Mesodermal cell (in vitro differentiated cells): Measurements from ENCODE around the gene TMEM132A.
A peak's percentile ranks its signal among the peaks of the same experiment; 100 is the strongest.

Experiments
- H3K27ac ChIP-seq: 2 replicates; pipeline ENCODE4 v1.7.0; 2013; ENCODE audit warnings: mild to moderate bottlenecking, low read depth, low read length, moderate library complexity; ENCODE audit not compliant: severe bottlenecking
- H3K36me3 ChIP-seq: 2 replicates; pipeline ENCODE4 v1.7.1; 2013; ENCODE audit warnings: mild to moderate bottlenecking, low read length, moderate library complexity; ENCODE audit not compliant: control insufficient read depth, insufficient read depth
- H3K4me1 ChIP-seq: one replicate; pipeline ENCODE4 v1.7.1; 2013; ENCODE audit warnings: mild to moderate bottlenecking, low read length; ENCODE audit not compliant: insufficient read depth, control insufficient read depth, poor library complexity, severe bottlenecking
- H3K4me3 ChIP-seq: 2 replicates; pipeline ENCODE4 v1.7.0; 2013; ENCODE audit warnings: low read length, control low read depth, mild to moderate bottlenecking; ENCODE audit not compliant: insufficient read depth, poor library complexity, severe bottlenecking; ENCODE audit errors: extremely low read depth
- H3K9me3 ChIP-seq: 2 replicates; pipeline ENCODE4 v1.7.1; 2013; ENCODE audit warnings: mild to moderate bottlenecking, low read length, moderate library complexity; ENCODE audit not compliant: control insufficient read depth
- WGBS, 2 experiments: methylation state at CpG; one replicate each; pipeline ENCODE4 v1.1.5; 2013; ENCODE audit warnings: missing lambda C conversion rate in 2 of 2; ENCODE audit not compliant: insufficient coverage in 2 of 2; 5-methylcytosine and 5-hydroxymethylcytosine counted together

Gene TMEM132A

DNA sequence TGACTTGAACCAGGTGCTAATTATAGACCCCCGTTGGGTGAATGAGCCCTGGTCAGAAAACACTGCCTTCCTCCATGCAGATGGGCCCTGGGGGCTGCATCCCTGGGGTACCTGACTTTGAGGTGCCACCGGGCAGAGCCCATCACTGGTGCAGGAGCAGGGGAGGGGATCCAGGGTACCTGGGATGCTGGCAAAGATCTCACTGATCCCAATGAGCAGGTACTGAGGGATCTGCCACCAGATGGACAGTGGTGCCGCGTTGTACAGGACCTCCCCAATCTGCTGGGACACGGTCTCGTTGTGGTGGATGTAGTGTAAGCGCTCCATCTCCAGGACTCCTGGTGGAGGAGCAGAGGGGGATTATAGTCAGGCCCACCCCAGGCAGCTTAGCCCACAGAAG lies 15.0 kb downstream of the TMEM132A start:
- Histone ChIP-seq H3K4me1 (no peaks in the 10 kb centered on the region), H3K4me3 (no peak overlapping the region), H3K36me3 (peaks cover 16% of the 10 kb centered on the region), H3K9me3 (no peaks in the 10 kb centered on the region), H3K27ac (no peak overlapping the region)
- 96 to 98% methylated on average over 7 of the region's 7 CpGs for WGBS, 2 experiments

DNA sequence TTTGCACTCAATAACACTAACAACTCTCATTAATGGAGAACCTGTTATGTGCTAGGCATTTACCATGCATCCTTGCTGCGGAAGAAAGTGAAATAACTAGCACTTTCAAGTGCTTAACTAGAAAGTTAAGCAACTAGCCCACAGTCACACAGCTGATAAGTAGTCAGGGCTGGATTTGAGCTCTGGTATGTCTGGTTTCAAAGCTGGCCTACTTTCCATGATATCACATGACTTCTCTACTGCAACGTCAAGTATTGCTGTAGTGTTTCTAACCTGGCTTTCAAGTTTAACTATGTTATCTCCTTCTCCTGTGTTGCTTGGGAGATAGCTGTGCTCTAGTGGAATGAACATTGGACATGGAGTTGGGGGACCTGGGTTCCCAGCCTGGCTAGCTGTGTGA lies 15.6 kb downstream of the TMEM132A start:
- Histone ChIP-seq H3K36me3 (peaks cover 11% of the 10 kb centered on the region), H3K4me1 (no peaks in the 10 kb centered on the region), H3K27ac (no peak overlapping the region), H3K4me3 (no peak overlapping the region), H3K9me3 (no peaks in the 10 kb centered on the region)
- 100% methylated on average over 1 of the region's 2 CpGs for WGBS, 2 experiments

DNA sequence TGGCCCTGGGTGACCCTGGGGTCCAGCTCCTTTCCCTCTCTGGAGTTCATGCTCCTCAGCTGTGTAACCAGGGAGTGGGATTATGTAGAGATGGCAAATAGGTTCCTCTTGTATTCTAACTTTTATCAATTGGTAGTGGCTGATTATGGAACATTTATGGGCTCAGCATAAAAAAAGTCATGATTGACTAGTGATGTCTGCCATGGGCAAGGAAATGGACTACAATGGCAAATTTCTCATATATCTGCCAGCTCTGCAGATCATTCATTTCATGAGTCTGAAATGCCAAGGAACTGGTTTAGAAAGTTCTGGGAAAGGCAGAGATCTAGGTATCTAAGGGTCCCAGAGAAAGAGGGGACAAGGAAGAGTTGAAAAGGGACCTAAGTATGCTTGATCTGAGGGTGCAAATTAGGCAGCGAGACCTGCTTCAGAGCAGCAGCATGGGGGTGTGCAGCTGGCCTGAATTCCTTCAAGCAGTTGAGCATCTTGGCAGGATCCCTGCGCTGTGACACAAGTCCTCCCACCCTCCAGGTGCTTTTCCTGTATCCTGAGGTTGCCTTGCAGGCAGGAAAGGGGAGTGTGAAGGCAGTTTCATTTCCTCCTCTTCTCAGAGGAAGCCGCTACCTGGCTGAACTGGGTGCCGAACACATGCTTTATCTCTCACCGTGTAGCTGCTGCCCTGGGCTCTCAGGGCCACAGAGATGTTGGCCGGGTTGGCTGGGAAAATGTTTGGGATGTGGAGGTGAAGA lies 17.3 kb downstream of the TMEM132A start:
- H3K27ac ChIP-seq, result no peak overlapping the region
- no peaks in the 10 kb centered on the region for H3K9me3 ChIP-seq
- H3K4me1 ChIP-seq, result no peaks in the 10 kb centered on the region
- 93 to 98% methylated on average over 2 to 5 of the region's 6 CpGs for WGBS, 2 experiments
- H3K36me3 ChIP-seq, result peaks cover 4% of the 10 kb centered on the region
- H3K4me3 ChIP-seq, result no peak overlapping the region

DNA sequence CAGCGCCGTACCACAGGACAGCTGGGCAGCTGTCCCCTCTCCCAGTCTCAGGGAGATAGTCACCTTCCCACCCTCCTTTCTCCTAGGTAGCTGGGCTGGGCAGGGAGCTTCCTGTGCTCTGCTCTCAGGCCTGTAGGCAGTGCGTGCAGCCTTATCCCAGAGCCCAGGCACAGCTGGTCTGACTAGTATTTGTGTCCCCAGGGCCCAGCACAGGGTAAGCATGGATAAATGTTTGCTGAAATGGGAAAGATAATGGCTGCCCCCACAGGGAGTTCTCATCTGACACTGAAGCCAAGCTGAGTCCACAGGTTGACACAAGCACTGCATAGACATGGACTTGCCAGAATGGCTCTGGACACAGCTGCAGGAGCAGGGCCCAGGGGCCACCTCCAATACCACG lies 18.0 kb downstream of the TMEM132A start:
- no peaks in the 10 kb centered on the region for H3K9me3 ChIP-seq
- no peak overlapping the region for H3K4me3 ChIP-seq
- H3K4me1 ChIP-seq, result no peaks in the 10 kb centered on the region
- no peaks in the 10 kb centered on the region for H3K36me3 ChIP-seq
- no peak overlapping the region for H3K27ac ChIP-seq
- 81 to 88% methylated on average over 3 to 4 of the region's 4 CpGs for WGBS, 2 experiments

DNA sequence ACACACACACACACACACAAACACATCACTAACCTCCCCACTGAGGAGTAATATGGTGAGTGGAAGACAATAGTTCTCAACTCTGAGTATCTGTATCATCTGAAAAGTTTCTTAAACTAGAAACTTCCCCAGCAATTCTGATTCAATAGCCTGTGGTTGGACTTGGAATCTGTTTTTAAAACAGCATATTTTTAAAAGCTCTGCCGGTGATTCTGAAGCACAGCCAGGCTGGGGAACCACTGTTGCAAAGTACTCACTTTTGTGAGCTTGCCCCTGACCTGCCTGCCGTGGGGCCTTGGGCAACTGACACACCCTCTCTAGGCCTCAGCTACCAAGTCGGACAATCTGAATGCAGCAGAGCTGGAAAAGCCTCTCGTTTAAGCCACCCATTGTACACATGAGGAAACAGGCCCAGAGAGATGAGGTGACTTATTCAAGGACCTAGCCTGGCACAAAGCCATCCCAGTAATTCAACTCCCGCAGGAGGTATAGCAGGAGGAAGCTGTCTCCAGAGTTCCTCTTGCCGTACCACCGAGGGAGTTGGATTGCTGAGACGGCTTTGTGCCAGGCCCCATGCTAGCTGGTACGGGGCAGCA lies 18.8 kb downstream of the TMEM132A start:
- H3K4me3 ChIP-seq, result no peak overlapping the region
- H3K4me1 ChIP-seq, result no peaks in the 10 kb centered on the region
- no peaks in the 10 kb centered on the region for H3K36me3 ChIP-seq
- H3K9me3 ChIP-seq, result no peaks in the 10 kb centered on the region
- 92% methylated on average over 5 to 7 of the region's 9 CpGs for WGBS, 2 experiments
- H3K27ac ChIP-seq, result no peak overlapping the region

DNA sequence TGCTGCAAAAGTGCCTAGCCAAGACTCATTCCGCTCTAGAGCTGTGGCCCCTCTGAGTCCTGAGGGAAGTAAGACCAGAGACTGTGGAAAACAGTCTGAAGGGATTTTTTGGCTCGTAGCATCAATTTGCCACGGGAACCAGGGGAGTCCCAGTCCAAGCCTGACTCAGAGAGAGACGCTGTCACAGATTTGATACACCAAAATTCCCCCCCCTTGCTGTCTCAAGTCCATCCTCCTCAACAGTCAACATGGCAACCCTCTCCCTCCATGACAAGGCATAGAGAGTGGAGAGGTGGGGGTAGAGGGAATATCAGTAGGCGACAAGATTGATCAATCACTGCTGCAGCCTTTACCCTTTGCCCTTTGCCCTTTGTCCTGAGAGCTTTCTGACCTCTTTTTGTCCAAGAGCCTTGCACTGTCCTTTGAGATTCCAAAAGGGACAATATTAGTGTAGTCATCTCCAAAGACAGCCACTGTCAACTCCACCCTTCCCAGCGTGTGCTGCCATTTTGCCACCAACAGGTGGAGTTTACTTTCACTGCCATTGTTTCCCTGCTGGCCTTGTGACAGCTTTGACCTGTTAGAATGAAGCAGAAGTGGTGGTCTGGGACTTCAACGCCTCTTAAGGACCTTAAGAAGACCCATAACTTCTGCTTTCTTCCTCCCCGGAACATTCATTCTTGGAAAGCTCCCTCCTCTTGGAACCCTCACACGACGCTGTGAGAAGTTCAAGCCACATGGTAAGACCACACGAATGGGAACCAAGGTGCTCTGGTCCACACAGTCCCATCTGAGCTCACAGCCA lies 20.4 kb downstream of the TMEM132A start:
- Histone ChIP-seq H3K36me3 (no peaks in the 10 kb centered on the region), H3K9me3 (no peaks in the 10 kb centered on the region), H3K4me1 (no peaks in the 10 kb centered on the region), H3K27ac (no peak overlapping the region), H3K4me3 (no peak overlapping the region)
- 74 to 91% methylated on average over 4 to 10 of the region's 11 CpGs for WGBS, 2 experiments

DNA sequence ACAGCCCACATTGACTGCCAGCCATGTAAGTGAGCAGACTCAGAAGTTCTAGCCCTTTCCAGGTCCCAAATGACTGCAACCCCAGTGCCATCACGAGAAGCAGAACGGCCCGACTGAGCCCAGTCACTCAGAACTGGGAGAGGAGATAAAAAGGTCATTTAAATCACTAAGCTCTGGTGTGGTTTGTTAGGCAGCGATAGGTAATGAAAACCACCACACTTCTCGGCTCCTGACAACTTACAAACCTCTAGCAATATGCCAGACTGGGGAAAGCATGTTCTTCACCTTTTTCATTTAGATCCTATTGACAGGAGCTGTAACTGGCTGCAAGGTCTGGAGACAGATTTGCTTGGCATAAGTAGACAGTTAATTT lies 21.0 kb downstream of the TMEM132A start:
- no peak overlapping the region for H3K27ac ChIP-seq
- no peaks in the 10 kb centered on the region for H3K9me3 ChIP-seq
- 100% methylated on average over 3 of the region's 5 CpGs; no CpG with 5 or more reads in 1 of the 2 experiments for WGBS, 2 experiments
- no peak overlapping the region for H3K4me3 ChIP-seq
- H3K36me3 ChIP-seq, result no peaks in the 10 kb centered on the region
- H3K4me1 ChIP-seq, result no peaks in the 10 kb centered on the region

DNA sequence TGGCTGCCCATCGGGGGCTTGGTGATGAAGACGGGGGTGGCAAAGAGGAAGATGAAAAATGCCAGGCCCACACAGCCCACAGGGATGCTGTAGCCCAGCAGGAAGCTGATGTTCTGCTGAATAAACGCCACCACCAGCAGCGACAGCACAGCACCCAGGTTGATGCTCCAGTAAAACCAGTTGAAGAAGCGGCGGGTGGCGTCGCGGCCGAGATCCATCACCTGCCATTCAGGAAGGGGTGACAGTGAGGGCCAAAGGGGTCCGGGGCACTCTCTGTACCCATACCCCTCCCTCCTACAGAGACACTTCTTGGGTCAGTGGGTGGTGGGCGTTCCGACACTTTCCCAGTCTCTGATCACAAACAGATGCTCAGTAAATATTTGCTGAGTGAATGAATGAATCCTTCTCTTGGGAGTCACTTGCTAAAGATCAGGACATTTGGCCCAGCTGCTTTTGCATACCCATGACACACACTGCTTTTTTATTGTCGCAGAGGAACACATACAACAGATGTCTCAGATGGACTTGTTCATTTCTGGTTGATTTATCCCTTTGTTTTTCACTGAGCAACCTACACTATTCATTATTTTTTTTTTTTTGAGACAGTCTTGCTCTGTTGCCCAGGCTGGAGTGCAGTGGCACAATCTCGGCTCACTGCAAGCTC lies 22.5 kb downstream of the TMEM132A start:
- 86 to 92% methylated on average over 7 to 12 of the region's 15 CpGs for WGBS, 2 experiments
- Histone ChIP-seq H3K9me3 (no peaks in the 10 kb centered on the region), H3K27ac (no peak overlapping the region), H3K4me3 (no peak overlapping the region), H3K36me3 (no peaks in the 10 kb centered on the region), H3K4me1 (no peaks in the 10 kb centered on the region)

DNA sequence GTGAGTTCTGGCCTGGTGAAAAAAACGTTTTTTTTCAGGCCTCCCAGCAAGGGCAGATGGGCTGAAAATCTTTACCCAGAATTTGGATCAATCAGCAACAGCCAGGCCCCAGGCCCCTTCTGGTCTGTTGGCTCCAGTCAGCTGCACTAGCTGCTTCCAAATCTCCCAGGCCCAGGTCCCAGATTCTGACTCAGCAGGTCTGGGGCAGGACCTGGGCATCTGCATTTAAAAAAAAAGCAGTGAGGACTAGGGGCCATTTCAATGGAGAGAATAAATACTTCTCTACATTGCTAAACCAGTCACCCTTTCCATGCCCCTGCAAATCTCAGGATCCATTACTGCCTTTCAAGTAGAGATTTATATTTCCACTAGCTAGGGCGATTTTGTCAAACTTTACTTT lies 23.4 kb downstream of the TMEM132A start:
- no peak overlapping the region for H3K4me3 ChIP-seq
- 0% methylated on average over 1 of the region's 2 CpGs for WGBS, 2 experiments
- H3K9me3 ChIP-seq, result no peaks in the 10 kb centered on the region
- H3K4me1 ChIP-seq, result peaks cover 5% of the 10 kb centered on the region
- no peaks in the 10 kb centered on the region for H3K36me3 ChIP-seq
- H3K27ac ChIP-seq, result peak overlapping the region; percentile 10

DNA sequence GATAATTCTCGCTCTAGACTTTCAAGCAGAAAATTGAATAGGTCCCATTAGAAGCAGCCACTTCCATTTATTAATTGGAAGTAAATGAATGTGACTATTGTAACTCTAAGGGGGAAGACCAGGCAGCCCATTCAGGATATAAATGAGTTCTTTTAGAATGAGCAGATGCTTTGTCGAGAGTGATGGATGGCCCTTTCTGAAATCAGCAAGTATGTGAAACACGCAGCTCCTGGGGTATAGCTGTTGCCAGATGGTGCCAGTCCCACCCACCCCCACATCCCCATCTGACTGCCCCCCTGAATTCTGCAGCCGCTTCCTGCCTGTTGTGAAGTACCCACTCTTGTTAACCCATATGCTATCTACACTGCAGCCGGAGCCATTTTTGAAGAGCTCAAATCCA lies 24.0 kb downstream of the TMEM132A start:
- Histone ChIP-seq H3K9me3 (no peaks in the 10 kb centered on the region), H3K27ac (no peak overlapping the region)
- 72 to 82% methylated on average over 1 to 4 of the region's 5 CpGs for WGBS, 2 experiments

More for the DNA sequence above, 24.0 kb downstream of the TMEM132A start:
- Histone ChIP-seq H3K4me1 (peaks cover 5% of the 10 kb centered on the region), H3K36me3 (no peaks in the 10 kb centered on the region), H3K4me3 (no peak overlapping the region)
